Transverse colon (tissue), 4 donors: ENCODE measurements around the gene KLHL25. TPM values are rescaled to one million over a fixed set of nuclear protein-coding genes. Genes with fewer than 3 reads are reported as not detected.

Experiments
- DNase-seq: peaks from one replicate; pipeline ENCODE4 v3.0.0-alpha.2; 2019
- H3K27ac ChIP-seq, 4 donors: fragments of 200-600 bp; sonication (generic); 2 replicates each; pipeline ENCODE4 v1.5.1; 2016 to 2018; ENCODE audit warnings: inconsistent platforms in 4 of 4
- H3K27me3 ChIP-seq: fragments of 200-600 bp; sonication (generic); 2 replicates; pipeline ENCODE4 v1.5.1; 2017; ENCODE audit warnings: inconsistent platforms
- H3K36me3 ChIP-seq, 4 donors: fragments of 200-600 bp; sonication (generic); 2 replicates each; pipeline ENCODE4 v1.5.1; 2017 to 2019; ENCODE audit warnings: inconsistent platforms in 4 of 4
- H3K4me1 ChIP-seq, 4 donors: fragments of 200-600 bp; sonication (generic); 2 replicates each; pipeline ENCODE4 v1.5.1; 2017 to 2020; ENCODE audit warnings: inconsistent platforms in 4 of 4
- H3K4me3 ChIP-seq, 4 donors: fragments of 200-600 bp; sonication (generic); 1 replicate in 1 of 4; 2 replicates in 3 of 4; pipeline versions ENCODE4 v1.5.1 to v1.6.1; 2017 to 2019; ENCODE audit warnings: inconsistent platforms in 4 of 4
- H3K9me3 ChIP-seq, 2 donors: fragments of 200-600 bp; sonication (generic); 2 replicates each; pipeline ENCODE4 v1.5.1; 2017 to 2019; ENCODE audit warnings: inconsistent platforms in 2 of 2
- CTCF ChIP-seq, 5 experiments: fragments of 200-600 bp in 3 of 5; fragments of 450-650 bp in 2 of 5; sonication (generic) in 3 of 5; IDR thresholded peaks; 1 replicate in 2 of 5; 2 replicates in 3 of 5; pipeline ENCODE4 v1.5.1; 2016 to 2017; ENCODE audit warnings: antibody characterized with exemption in 5 of 5, inconsistent platforms in 3 of 5, mild to moderate bottlenecking in 2 of 5, moderate library complexity in 1 of 5
- EP300 ChIP-seq: sonication (generic); formaldehyde crosslinking; IDR thresholded peaks from one replicate; pipeline ENCODE4 v1.6.1; 2017; ENCODE audit warnings: antibody characterized with exemption, low read depth
- POLR2A ChIP-seq: fragments of 450-650 bp; IDR thresholded peaks from one replicate; pipeline ENCODE4 v1.6.1; 2016; ENCODE audit warnings: antibody characterized with exemption, mild to moderate bottlenecking, moderate library complexity
- POLR2AphosphoS5 ChIP-seq, 3 donors: sonication (generic); formaldehyde crosslinking; IDR thresholded peaks; one replicate each; pipeline ENCODE4 v1.6.1; 2016; ENCODE audit warnings: antibody characterized with exemption in 3 of 3
- WGBS, 2 donors: methylation state at CpG; one replicate each; pipeline ENCODE4 v1.1.5; 2018; ENCODE audit warnings: low coverage in 1 of 2; 5-methylcytosine and 5-hydroxymethylcytosine counted together
- in situ Hi-C, 4 donors: fragments of 200-750 bp; cut with MboI; loops; one replicate each; pipeline versions ENCODE4 v1.15.0 to v1.15.1; 2017; ENCODE audit warnings: low sequenced_read_pairs in 3 of 4, low pct_ligation_motif_present in 1 of 4, low pct_unique_long_range_greater_than_20kb in 1 of 4
- intact Hi-C: fragments of 100-400 bp; cut with DNase I; formaldehyde crosslinking; loops from one replicate; pipeline ENCODE4 v1.15.1; 2023; ENCODE audit warnings: low total_unique reads
- total RNA-seq, 4 donors: library from RNA; depleted of rRNA; stranded (reverse); fragments of >200 nt; gene quantifications; one replicate each; pipeline ENCODE4 v1.1.0, GENCODE V29; 2016

The KLHL25 gene
- total RNA-seq, 4 donors from 2014 or later: 10.1 to 36.0 (median 10.8) TPM

- 94% methylated on average over 12 of the region's 12 CpGs; no CpG with 5 or more reads in 1 of the 2 donors for WGBS, 2 donors
- Histone ChIP-seq H3K4me3 (no peak overlapping the region), H3K27me3 (no peaks in the 10 kb centered on the region), H3K4me1 (peaks cover 0 to 4% (median 3%) of the 10 kb centered on the region in 4 donors), H3K27ac (no peak overlapping the region), H3K9me3 (no peaks in the 10 kb centered on the region), H3K36me3 (no peaks in the 10 kb centered on the region)
- intact Hi-C loops: no loop called here
- no peak for DNase-seq
- no peak for TF ChIP-seq EP300
- no peak for TF ChIP-seq POLR2AphosphoS5 (IDR thresholded peaks at IDR 0.05)
- TF ChIP-seq CTCF (IDR thresholded peaks at IDR 0.05): no peak
- no peak for TF ChIP-seq POLR2A
- in situ Hi-C loops: no loop called here
Observed at GRCh38 chr15:85773249-85773648, 21.5 kb downstream of the KLHL25 start.

- H3K9me3 ChIP-seq: no peaks in the 10 kb centered on the region
- H3K4me1 ChIP-seq: peaks cover 0 to 4% (median 3%) of the 10 kb centered on the region in 4 donors
- WGBS, 2 donors: 57 to 58% methylated on average over 6 to 9 of the region's 9 CpGs
- DNase-seq: peak; percentile 61
- peak overlapping the region in 1 of 4 donors; percentile 6 for H3K27ac ChIP-seq
- in situ Hi-C loops (no loop called here), intact Hi-C loops (no loop called here)
- no peak overlapping the region for H3K4me3 ChIP-seq
- H3K27me3 ChIP-seq: no peaks in the 10 kb centered on the region
- TF ChIP-seq CTCF (IDR thresholded peaks at IDR 0.05): no peak
- TF ChIP-seq EP300: no peak
- no peak for TF ChIP-seq POLR2AphosphoS5 (IDR thresholded peaks at IDR 0.05)
- no peak for TF ChIP-seq POLR2A
- H3K36me3 ChIP-seq: no peaks in the 10 kb centered on the region
Observed at GRCh38 chr15:85772668-85773067, 22.1 kb downstream of the KLHL25 start.

GRCh38 chr15:85771781-85772445, 22.8 kb downstream of the KLHL25 start:
- Histone ChIP-seq H3K9me3 (no peaks in the 10 kb centered on the region), H3K4me1 (peaks cover 0 to 4% (median 3%) of the 10 kb centered on the region in 4 donors), H3K27ac (peak overlapping the region in 3 of 4 donors; percentile 5 to 36 (median 24)), H3K4me3 (no peak overlapping the region), H3K36me3 (no peaks in the 10 kb centered on the region), H3K27me3 (no peaks in the 10 kb centered on the region)
- WGBS, 2 donors: 72 to 100% methylated on average over 1 to 12 of the region's 13 CpGs
- peak in 2 of 3 donors; percentile 11 to 47 for TF ChIP-seq POLR2AphosphoS5 (IDR thresholded peaks at IDR 0.05)
- TF ChIP-seq POLR2A: no peak
- in situ Hi-C loops: no loop called here
- intact Hi-C loops: no loop called here
- peak; percentile 26 for DNase-seq

GRCh38 chr15:85771271-85771670, 23.5 kb downstream of the KLHL25 start:
- H3K27me3 ChIP-seq: no peaks in the 10 kb centered on the region
- intact Hi-C loops: no loop called here
- no peak for DNase-seq
- in situ Hi-C loops: no loop called here
- no peak overlapping the region for H3K4me3 ChIP-seq
- H3K9me3 ChIP-seq: no peaks in the 10 kb centered on the region
- H3K4me1 ChIP-seq: peaks cover 0 to 4% (median 3%) of the 10 kb centered on the region in 4 donors
- 76 to 95% methylated on average over 3 to 5 of the region's 5 CpGs for WGBS, 2 donors
- TF ChIP-seq EP300: no peak
- TF ChIP-seq POLR2AphosphoS5 (IDR thresholded peaks at IDR 0.05): no peak
- no peak for TF ChIP-seq CTCF (IDR thresholded peaks at IDR 0.05)
- TF ChIP-seq POLR2A: no peak
- peak overlapping the region in 3 of 4 donors; percentile 5 to 36 (median 24) for H3K27ac ChIP-seq
- no peaks in the 10 kb centered on the region for H3K36me3 ChIP-seq
